NCI-H1417 treated with DMSO at 0.1 percent for 48 hours (cell line): ENCODE measurements around the gene PATE4.

Experiments used
- DNase-seq: peaks from one replicate; lab custom pipeline; 2025; lab: John Stamatoyannopoulos, UW

PATE4 gene

GRCh38 chr11:125887373-125888324 lies 54.5 kb downstream of the PATE4 start, which contains the start of gene HYLS1:
TSS of gene HYLS1 (plus strand) at chr11:125887668. CDS start at chr11:125899369, 11,701 bp downstream.
- peak; percentile 97 for DNase-seq
